A549 (cell line): ENCODE measurements around the gene MMP3.

ENCODE experiments used
- EP300 ChIP-seq, 2 experiments: fragments of >200 bp; sonication (Bioruptor Twin); formaldehyde crosslinking; IDR thresholded peaks; 2 replicates in 1 of 2; 3 replicates in 1 of 2; pipeline ENCODE4 v1.6.1; 2016 to 2017
- NFE2L2 ChIP-seq: fragments of 150-350 bp; conservative IDR thresholded peaks from 2 replicates; pipeline ENCODE4 v1.6.1; 2014; ENCODE audit warnings: low read length
- POLR2A ChIP-seq: IDR thresholded peaks from 2 replicates; pipeline ENCODE4 v1.6.1; 2012; ENCODE audit warnings: mild to moderate bottlenecking, low read length
- TF ChIP-seq, protein P1 (sequence below): fragments of >200 bp; sonication (Bioruptor Twin); formaldehyde crosslinking; IDR thresholded peaks from 3 replicates; pipeline ENCODE4 v1.5.1; 2016
- TF ChIP-seq, protein P2 (sequence below): IDR thresholded peaks from 2 replicates; pipeline ENCODE4 v1.6.1; 2012

DNA sequence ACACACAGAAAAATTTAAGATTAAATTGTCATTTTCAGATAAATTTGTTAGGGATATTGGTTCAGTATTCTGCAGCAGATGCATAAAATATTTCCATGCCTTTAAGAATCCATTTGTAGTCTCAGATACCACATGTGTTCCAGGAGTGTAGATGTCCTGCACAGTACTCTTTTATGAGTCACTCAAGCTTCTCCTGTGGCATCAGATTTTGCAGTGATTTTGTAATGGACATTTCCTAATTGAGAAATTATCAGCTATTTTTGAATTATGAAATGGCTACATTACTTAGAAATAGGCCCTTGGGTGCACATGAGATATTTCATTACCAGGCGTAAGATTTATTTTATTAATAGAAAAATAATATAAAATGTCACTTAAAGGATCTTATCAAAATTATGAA lies 18.9 kb downstream of the MMP3 start:
- TF ChIP-seq, protein P1, sequence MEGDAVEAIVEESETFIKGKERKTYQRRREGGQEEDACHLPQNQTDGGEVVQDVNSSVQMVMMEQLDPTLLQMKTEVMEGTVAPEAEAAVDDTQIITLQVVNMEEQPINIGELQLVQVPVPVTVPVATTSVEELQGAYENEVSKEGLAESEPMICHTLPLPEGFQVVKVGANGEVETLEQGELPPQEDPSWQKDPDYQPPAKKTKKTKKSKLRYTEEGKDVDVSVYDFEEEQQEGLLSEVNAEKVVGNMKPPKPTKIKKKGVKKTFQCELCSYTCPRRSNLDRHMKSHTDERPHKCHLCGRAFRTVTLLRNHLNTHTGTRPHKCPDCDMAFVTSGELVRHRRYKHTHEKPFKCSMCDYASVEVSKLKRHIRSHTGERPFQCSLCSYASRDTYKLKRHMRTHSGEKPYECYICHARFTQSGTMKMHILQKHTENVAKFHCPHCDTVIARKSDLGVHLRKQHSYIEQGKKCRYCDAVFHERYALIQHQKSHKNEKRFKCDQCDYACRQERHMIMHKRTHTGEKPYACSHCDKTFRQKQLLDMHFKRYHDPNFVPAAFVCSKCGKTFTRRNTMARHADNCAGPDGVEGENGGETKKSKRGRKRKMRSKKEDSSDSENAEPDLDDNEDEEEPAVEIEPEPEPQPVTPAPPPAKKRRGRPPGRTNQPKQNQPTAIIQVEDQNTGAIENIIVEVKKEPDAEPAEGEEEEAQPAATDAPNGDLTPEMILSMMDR = no peak
- TF ChIP-seq EP300 (IDR thresholded peaks at IDR 0.05) = no peak
- TF ChIP-seq, protein P2, sequence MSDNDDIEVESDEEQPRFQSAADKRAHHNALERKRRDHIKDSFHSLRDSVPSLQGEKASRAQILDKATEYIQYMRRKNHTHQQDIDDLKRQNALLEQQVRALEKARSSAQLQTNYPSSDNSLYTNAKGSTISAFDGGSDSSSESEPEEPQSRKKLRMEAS = no peak
- TF ChIP-seq POLR2A = no peak
- no peak for TF ChIP-seq NFE2L2
